Keratinocyte (primary cell): Measurements from ENCODE around the gene DCLK2.

Source experiments
- EZH2 ChIP-seq: IDR thresholded peaks from one replicate; pipeline ENCODE4 v1.6.1; 2012; ENCODE audit warnings: inconsistent platforms, mild to moderate bottlenecking, low read length, moderate library complexity
- TF ChIP-seq, protein P1 (sequence below), 3 experiments: IDR thresholded peaks in 1 of 3; conservative IDR thresholded peaks in 1 of 3; optimal IDR thresholded peaks in 1 of 3; 2 replicates in 2 of 3; 3 replicates in 1 of 3; pipeline versions ENCODE3 to v1.5.1; 2011; ENCODE audit warnings: low read length in 3 of 3, mild to moderate bottlenecking in 3 of 3, moderate library complexity in 2 of 3, control low read depth in 1 of 3, inconsistent platforms in 1 of 3; ENCODE audit not compliant: insufficient read depth in 2 of 3; ENCODE audit errors: extremely low read depth in 1 of 3

DNA sequence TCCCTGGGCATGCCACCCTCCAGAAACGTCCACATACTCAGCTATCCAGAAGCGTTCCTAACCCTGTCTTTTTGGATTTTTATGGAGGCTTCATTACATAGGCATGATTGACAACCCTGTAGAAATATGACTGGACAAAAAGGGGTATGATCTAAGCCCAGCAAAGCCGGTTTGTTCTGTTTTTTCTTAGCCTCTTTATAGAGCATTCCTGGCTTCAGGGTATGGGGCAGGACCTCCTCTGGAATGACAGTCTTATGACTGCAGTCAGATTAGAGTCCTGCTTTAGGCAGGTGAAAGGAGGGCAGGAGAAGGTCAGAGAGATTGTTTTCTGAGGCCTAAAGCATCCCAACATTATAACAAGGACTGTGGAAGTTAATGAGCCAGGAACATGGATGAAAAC lies 137.4 kb downstream of the DCLK2 start:
- TF ChIP-seq, protein P1, sequence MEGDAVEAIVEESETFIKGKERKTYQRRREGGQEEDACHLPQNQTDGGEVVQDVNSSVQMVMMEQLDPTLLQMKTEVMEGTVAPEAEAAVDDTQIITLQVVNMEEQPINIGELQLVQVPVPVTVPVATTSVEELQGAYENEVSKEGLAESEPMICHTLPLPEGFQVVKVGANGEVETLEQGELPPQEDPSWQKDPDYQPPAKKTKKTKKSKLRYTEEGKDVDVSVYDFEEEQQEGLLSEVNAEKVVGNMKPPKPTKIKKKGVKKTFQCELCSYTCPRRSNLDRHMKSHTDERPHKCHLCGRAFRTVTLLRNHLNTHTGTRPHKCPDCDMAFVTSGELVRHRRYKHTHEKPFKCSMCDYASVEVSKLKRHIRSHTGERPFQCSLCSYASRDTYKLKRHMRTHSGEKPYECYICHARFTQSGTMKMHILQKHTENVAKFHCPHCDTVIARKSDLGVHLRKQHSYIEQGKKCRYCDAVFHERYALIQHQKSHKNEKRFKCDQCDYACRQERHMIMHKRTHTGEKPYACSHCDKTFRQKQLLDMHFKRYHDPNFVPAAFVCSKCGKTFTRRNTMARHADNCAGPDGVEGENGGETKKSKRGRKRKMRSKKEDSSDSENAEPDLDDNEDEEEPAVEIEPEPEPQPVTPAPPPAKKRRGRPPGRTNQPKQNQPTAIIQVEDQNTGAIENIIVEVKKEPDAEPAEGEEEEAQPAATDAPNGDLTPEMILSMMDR (optimal IDR thresholded peaks at IDR 0.05 in 1 of 3, IDR thresholded peaks at IDR 0.05 in 1 of 3, conservative IDR thresholded peaks at IDR 0.05 in 1 of 3; ENCODE audit: extremely low read depth in 1 of 3, insufficient read depth in 2 of 3, low read length in 3 of 3) = no peak
- TF ChIP-seq EZH2 = no peak
